HG03520 (cell line): ENCODE measurements around the gene PPP2R2C.

Experiments used
- ATAC-seq: cut with Tn5 transposase; IDR thresholded peaks from one replicate; pipeline ENCODE4 v1.9.1; 2021; ENCODE audit warnings: mild to moderate bottlenecking, moderate library complexity; ENCODE audit not compliant: unreplicated experiment

The PPP2R2C gene

DNA sequence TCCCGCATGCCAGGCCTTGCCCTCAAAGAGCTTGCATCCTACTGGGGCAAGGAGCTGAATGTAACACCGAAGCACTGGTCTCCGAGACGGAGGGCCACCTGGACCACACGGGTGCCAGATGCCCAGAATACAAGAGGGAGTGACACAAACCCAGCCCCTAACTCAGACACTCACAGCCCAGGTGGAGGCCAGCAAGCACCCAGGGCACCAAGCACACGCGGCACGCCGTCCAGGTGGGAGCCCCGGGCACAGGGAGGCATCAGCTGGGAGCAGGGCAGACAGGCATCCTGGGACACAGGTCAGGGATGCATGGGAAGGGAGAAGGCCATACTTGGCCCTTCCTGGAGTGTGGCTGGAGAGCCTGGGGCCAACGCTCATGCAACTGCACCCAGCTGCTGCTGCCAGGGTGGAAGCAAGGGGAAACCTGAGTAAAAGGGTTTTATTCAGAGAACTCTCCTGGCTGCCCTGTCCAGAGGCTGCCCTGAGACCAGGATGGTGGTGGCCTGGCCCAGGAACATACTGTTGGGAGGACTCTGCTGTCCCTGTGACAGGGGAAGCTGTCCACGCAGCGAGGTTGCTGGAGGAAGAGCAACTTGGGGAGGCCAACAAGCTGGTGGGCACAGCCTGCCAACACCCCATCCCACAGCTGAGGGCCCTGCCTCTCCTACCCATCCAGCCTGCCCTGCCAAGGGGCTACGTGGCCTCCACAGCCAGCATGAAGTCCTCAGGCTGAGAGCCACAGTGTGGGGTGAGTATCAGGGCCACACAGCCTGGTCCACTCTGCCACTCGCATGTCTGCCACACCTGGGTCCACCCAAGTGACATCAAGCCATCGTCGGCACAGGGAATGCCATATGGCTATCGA lies 22.2 kb upstream of the PPP2R2C start:
- ATAC-seq: no peak

DNA sequence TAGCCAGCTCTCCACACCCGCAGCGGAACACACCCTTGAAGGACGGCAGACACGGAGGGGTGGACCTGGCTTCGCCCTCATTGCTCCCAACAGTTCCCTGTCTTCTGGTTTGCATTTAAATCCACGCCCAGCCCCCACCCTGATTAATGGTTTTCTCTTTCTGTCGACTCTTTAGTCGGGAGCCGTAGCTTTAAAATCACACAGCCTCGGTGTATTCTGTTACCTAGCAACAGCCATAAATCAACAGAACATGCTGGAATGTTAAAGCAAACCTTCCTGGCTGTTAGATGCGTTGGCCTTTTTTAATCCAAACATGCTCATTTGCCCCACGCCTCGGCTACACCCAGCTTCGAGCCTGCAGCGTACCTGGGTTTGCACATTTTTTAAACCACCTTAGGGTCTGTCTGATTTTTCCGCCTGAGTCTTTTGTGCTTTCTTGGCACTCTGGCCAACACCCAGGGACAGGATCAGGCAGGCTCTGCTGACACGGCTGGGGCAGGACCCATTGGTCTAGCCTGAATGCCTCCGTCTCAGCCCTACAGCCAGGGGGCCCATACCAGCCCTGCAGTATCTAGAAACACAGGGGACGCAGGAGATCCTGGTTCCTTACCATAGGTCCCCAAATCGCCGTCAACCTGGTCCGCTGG lies 21.4 kb upstream of the PPP2R2C start:
- ATAC-seq: no peak

DNA sequence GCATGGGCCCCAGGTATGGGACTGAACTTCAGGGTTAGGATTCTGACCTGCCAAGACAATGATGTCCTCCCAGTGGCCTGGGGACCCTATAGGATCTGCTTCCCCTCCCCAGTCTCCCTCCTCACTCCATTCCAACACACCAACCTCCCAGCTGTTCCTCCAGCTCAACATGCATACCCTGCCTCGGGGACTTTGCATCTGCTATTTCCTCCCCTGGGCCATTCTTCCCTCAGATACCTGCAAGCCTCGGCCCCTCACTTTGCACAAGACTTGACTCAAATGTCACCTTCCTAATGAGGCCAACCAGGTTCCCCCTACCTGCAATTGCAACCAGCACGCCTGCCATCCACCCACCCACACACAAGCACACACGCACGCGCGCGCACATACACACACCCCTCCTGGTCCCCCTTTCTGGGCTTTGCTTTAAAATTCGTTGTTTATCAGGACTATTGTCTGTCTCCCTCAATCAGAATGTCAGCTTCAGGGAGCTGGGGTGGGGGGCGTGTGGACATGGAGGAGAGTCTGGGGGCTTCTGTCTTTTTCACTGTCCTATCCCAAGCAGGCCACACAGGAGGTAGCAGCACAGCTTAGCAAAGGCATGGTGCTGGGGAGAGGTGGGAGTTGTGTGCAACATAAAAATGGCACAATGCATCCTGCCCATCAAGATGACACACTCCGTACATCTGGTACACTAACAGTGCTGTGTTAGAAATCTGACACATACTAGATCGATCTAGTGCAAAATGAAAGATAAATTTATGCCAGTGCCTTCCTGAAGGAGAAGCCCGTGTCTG lies 20.6 kb upstream of the PPP2R2C start:
- no peak for ATAC-seq

DNA sequence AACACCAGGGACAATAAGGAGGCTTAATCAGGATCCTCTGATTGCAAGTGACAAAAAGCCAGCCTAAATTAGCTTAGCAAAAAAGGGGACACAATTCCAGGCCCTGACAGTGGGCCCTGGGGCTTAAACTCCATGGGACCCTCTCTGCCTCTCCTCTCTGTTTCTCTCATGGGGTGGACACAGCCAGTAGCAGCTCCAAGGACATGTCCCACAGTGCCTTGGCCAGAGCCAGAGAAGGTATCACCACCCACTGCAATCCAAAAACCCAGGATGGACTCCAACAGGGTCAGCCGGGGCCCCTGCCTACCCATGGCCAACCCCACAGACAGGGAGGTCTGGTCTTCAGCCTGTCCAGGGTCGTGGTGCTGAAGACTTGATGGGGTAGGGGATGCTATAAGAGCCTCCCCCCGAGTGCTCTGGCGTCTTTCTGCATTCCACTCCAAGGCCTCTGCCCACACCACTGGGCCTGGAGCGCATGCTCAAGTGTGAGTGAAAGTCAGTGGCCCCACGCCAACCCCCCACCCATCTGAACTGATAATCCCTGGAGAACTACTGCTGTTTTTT lies 19.7 kb upstream of the PPP2R2C start:
- no peak for ATAC-seq

DNA sequence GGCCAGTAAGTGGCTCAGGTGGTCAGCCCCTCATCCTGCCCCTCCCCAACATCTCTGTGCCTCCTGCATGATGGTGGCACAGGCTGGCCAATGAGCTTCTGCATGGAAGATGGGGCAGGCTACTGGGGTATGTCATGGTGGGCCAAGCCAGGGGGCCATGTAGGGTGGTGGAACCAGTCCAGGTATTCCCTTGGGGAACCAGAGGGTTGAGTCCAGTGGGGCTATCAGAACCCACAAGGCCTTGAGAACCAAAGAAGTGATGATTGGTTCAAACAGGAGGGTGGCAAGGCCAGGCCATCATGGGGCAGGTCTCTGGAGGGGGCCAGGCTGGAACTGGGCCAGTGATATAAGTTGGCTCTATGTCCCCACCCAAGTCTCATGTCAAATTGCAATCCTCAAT lies 18.8 kb upstream of the PPP2R2C start:
- ATAC-seq: no peak

DNA sequence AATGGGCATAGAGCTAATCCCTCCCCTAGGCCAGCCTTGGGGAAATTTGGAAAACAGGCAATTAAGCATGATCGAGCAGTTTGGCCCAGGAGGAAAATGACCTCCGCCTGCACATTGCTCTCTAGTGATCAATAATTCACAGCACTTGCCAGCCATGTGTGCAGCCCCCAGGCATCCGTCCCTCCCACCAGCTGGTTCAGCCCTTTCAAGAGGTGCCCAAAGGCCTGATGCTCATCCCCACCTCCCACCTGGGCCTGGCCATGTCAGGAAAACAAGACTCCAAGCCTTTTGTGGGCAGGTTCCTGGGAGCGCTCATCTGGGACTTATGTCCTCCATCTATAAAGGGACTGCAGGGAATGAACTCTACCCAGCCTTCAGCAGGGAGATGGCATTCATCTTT lies 17.5 kb upstream of the PPP2R2C start:
- no peak for ATAC-seq

DNA sequence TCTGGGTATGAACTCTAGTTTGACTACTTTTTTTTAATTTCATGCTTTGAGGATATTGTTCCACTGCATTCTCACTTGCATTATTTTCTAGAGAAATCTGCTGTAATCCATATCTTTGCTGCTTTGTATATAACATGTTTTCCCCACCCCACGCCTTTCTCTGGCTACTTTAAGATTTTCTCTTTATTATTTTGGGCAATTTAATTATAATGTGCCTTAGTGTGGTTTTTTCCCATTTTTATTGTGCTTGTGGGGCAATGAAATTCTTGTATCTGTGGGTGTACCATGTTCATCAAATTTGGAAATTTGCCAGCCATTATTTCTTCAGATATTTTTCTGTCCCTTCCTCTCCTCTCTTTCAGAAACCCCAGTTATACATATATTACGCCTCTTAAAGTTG lies 15.1 kb upstream of the PPP2R2C start:
- ATAC-seq: no peak

DNA sequence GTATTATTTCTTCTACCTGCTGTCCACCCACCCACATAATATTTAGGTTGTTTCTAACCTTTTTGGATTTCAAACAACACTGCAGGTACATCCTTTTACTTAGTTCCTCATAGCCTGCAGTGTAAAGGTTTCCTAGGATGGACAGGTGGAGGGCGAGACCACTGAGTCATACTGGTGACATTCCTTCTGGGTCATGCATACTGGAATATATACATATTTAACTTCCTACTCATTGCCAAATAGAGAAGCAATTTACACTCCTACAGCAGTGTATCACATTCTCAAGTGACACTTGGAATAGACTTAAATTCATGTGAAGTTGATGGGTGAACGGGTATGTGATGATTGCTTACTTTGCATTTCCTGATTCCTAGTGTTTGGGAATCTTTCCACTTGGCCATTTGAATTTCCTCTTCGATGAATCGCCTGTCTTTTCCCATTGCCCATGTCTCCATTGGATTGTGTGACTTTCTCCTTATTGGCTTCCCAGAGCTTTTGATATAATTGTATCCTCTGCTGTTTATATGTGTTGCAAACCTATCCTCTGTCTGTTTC lies 8.2 kb upstream of the PPP2R2C start:
- no peak for ATAC-seq

DNA sequence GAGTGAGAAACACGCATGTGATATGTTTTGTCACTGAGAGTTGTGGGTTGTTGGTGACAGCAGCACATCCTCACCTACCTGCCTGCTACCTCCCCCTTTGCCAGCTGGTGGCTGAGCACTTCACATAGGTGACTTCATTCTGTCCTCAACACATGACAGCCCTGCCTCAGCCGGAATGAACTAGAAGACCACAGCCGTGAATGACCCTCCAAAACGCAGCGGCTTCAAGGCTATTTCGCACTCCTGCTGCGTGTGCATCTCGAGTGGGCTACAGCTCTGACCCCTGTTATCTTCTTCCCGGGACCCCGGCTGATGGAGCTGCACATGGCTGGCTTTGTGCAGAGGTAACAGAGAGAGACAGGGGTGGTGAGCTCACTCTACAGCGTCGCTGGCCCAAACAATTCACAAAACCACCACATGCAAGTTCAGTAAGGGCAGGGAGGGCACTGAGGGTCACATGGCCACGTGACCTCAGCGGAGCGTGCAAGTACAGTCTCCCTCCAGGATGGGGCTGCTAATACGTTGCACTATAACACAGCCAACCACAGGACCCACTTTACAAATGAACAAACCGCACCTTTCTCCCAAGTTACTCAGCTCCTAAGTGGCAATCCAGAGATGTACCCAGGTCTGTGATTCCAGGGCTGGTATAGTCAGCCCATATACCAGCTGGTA lies 6.3 kb upstream of the PPP2R2C start:
- no peak for ATAC-seq

DNA sequence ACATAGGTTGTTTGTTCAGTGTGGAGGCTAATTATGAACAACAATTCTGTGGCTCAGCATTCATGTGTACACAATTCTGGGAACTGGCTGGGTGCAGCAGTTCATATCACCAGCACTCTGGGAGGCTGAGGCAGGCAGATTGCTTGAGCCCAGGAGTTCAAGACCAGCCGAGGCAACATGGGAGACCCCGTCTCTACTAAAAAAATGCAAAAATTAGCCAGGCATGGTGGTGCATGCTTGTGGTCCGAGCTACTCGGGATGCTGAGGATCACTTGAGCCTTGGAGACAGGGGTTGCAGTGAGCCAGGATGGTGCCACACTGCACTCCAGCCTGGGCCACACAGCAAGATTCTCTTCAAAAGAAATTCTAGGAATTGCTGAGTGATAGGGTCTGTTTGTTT lies 4.5 kb upstream of the PPP2R2C start:
- no peak for ATAC-seq

DNA sequence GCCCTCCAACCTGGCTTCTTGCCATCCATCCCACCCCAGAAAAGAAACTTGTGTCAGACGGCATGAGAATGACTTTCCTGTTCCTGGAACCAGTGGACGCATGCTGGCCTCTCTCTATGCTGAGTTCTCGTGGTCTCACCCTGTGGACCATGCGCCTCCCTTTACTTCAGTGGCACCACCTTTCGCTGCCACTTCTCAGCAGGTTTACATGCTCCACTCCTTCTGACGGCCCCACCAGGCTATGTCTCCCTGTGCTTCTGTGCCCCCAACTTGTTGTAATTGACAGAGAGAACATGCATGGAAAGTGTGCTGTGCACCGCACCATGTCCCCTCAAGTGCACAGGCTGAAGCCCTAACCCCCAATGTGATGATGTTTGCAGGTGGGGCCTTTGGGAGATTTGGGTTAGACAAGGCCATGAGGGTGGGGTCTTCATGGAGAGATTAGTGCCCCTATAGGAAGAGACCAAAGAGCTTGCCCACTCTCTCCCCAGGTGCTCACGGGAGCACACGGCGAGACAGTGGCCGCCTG lies 3.1 kb upstream of the PPP2R2C start:
- ATAC-seq: no peak

DNA sequence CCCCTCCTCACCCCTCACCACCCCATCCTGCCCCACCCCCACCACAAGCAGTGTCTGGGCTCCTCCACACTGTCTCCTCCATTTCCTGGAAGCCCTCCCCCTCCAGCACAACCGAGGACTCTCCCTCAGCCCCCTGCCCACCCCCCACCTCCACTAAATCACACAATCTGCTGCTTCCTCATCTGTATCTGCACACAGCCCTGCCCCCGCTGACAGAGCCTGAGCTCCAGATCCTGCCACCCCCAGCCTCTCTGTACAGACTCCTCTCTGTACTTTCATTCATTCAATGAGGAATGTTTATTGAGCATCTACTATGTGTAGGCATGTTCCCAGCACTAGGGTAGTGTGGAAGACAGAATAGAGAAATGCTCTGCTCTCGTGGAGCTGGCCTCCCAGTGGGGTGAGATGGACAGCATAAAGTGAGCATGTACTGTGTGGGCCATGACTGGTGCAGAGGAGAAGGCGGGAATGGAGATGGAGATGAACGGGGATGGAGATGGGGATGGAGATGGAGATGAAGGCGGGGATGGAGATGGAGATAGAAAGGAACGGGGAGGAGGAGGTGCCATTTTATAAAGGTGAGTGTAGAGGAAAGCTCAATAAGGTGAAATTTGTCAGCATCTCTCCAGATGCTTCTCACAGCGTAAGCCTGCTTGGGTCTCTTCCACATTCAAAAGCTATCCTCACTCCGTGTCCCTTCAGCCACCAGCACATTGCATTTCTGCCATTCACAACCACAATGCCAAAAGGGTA lies 2.5 kb upstream of the PPP2R2C start:
- ATAC-seq: no peak

DNA sequence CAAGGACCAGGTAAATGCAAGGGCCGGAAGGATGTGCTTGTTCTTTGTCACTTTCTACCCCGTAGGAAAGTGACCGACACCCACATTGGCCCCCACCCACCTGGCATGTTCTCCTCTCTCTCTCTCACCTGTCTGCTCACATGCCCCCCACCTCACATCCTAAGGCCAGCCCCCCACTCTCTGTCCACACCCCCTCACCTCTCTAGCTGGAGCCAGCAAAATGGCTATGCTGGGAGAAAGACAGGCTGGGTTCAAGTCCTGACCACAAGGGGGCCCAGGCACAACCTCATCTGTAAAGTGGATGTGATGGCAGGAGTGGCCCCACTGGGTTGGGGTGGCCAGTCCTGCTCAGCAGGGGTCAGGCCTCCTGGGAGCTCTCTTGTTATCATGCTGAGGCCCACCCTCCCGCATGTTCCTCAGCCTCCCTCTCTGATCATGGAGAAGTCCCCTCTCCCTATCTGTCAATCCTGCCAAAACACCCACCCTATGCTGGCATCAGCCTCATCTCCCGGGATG lies 1.7 kb upstream of the PPP2R2C start:
- ATAC-seq: no peak

DNA sequence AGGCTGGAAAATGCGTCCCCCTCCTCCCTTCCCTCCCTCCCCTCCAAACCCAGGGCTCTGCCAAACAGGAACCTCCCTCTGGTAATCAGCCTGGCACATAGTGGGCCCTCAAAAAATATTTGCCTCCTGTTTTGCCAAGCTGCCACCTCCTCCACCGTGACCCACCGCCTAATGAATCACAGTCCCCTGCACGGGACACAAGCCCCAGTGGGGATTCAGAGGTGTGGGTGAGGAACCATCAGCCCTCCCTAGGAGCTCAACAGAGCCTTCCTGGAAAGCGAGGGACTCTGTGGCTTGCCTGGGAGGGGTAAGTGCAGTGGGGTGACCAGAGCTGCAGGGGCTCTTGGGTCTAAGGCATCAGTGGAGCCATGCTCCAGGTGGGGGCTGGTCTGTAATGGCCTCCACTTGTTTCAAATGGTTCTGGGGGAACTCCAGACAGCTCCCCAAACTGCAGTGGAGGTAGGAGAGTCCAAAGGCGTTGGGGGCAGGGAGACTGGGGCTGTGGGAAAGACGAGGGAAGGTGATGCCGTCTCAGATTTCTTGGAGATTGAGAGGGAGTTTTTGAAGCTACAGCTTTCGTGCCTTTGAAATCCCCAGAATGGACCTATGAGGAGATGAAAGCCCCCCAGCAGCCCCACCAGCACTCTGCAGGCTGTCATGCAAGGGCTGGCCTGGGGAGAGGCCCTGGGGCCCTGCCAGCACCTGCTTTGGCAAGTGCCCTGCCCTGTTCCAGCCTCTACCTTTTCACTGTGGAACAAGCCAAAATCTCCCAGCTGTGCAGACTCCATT lies 1.0 kb upstream of the PPP2R2C start:
- ATAC-seq: no peak

DNA sequence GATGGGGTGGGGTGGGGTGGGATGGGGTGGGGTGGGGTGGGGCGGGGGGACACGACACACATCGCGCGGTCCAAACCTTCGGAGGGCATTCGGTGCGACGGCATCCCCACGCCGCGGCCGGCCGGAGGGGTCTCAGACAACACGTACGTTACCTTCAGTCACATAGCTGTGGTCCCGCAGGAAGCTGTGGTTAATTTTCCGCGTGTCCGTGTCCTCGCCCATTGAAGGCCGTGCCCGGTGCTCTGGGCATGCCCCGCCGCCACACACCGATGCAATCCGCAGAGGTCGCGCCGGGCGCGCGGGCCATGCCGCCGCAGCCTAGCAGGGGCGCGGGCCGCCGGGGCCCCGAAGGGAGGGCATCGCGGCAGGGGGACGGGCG lies 417 bp downstream of the PPP2R2C start:
- ATAC-seq: no peak

DNA sequence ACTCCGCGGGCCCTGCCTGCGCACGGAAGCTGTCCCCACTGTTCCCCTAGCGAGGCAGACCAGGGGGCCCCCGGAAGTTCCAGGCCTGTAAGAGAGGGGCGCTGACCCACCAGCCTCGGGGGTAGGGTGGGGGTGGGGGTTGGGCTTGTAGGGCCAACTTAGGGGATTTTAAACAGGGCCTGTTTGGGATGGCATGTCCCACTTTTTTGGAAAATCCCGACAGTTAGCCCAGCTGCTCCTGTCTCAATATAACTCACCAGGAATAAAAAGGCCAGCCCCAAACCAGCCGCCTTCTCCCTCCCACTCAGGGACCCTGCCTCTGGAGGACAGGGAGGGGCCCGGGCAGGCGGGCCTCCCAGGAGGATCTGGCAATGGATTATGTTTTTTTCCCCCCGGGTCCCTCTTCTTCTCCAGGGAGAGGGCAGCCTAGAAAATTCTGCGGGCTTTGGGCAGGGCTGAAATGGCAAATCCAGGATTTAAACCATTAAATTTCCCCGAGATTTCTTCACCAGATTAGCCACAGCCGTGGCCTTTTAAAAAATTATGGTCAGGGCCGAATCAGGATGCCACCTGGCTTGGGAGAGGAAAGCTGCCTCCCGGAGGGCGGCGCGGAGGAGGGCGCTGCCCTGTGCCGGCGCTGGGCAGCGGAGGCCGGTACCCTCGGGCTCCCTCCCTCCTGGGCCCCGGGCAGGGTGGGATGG lies 957 bp downstream of the PPP2R2C start:
- ATAC-seq: no peak

DNA sequence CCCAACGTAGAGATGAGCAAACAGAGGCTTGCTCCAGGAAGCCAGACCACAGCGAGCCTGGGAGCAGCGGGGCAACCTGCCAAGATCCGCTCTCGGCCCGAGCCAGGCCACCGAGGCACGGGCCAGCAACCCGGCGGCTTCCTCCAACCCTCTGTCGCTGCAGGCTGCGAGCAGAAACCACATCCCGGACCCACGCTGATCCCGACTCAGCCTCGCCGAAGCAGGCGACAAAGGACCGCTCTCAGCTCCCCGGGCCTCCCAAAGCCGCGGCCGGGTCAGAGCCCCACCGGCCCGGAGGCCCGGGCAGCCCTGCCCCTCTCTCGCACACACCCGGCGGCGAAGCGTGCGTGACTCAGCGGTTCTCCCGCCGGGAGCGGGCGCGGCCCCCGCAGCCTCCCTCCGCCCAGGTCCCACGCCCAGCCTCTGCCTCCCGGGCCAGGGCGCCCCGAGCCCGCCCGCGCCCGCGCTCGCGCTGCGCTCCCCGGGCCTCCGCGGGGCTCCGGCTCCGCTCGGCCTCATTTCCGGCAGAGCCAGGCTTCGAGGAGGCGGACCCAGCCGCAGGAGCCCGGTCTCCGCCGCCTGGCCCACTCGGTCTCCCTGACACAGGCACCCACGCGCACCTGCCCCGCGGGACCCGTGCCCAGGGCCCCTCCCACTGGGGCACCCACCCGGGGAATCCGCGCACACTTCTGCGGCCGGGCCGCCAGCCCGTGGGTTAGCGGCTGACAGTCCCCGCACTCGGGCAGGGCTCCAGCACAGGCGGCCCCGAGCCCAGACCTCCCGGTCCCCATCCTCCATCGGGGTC lies 1.7 kb downstream of the PPP2R2C start:
- no peak for ATAC-seq
